ENCODE data around the gene CNTRL.

DNA sequence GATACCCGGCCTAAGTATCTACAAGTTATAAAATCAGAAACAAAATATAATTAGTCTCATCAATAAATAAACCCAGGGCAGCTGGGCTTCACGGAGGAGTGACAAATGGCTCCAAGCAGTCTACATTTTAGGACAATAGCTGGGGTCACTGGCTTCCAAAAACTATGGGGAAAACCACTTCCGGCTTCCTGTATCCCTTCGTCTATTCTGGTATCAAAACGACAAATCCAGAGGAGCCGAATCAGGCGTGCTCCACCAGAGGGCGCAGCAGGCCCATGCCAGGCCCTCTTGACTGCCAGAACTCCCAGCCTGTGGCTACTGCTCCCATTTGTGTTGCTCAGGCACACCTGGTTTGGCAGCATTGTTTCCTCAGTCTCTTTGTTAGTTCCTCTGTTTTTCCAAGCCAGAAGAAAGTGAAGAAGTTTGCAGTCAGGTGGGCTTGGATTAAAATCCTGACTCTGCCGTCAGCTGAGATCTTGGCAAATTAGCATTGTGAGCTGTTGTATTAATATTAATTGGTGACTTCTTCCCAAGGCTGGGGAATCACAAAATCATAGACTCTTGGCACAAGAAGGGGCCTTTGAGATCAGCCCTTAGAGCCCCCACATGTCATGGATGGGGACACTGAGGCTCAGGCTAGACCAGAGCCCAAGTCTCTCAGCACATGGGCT, 138.5 kb downstream of the CNTRL start:
- TF ChIP-seq, protein P1, sequence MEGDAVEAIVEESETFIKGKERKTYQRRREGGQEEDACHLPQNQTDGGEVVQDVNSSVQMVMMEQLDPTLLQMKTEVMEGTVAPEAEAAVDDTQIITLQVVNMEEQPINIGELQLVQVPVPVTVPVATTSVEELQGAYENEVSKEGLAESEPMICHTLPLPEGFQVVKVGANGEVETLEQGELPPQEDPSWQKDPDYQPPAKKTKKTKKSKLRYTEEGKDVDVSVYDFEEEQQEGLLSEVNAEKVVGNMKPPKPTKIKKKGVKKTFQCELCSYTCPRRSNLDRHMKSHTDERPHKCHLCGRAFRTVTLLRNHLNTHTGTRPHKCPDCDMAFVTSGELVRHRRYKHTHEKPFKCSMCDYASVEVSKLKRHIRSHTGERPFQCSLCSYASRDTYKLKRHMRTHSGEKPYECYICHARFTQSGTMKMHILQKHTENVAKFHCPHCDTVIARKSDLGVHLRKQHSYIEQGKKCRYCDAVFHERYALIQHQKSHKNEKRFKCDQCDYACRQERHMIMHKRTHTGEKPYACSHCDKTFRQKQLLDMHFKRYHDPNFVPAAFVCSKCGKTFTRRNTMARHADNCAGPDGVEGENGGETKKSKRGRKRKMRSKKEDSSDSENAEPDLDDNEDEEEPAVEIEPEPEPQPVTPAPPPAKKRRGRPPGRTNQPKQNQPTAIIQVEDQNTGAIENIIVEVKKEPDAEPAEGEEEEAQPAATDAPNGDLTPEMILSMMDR (IDR thresholded peaks at IDR 0.05 in 8 of 11, conservative IDR thresholded peaks at IDR 0.05 in 3 of 11): peak; percentile 33 to 91 (median 81)
- no peak for TF ChIP-seq POLR2A (IDR thresholded peaks at IDR 0.05)
